Measurements from ENCODE around the gene MAST3. TPM values are rescaled to one million over a fixed set of nuclear protein-coding genes. Genes with fewer than 3 reads are reported as not detected.
A peak's percentile ranks its signal among the peaks of the same experiment; 100 is the strongest.

Gene MAST3
- total RNA-seq, 1 experiment from 2014 or later = 14.2 TPM

DNA sequence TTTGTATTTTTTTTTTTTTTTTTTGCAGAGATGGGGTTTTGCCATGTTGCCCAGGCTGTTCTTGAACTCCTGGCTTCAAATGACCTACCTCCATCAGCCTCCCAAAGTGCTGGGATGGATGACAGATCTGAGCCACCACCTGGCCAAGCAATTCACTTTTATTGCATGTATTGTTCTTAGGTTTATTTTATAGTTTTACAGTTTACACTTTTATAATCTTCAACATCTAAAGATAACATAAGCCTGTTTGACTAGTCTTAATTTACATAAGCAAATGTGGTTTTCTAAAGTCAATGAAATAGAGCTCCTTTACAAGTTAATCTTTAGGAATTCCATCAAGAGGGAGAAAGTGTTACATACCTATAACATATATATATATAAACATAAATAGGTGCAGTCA lies 86.0 kb downstream of the MAST3 start:
- POLR2A ChIA-PET = no interaction called here
- H3K4me1 ChIP-seq (ENCODE audit: control insufficient read depth in 1 of 2, insufficient read depth in 2 of 2, low read length in 2 of 2) = peaks cover 14 to 21% of the 10 kb centered on the region in 2 experiments
- intact Hi-C loops (cut with micrococcal nuclease) = no loop called here
- CTCF ChIA-PET = interaction anchor here (1.0 kb wide), 1 partner anchor 22 kb away, joined by 3 read pairs; no protein-coding TSS in a partner anchor
- no peaks in the 10 kb centered on the region for H3K36me3 ChIP-seq (ENCODE audit: control insufficient read depth in 1 of 2, insufficient read depth in 2 of 2, low read length in 2 of 2)
- no TSS peak for BruUV-seq (replicated peaks)
- H3K27ac ChIP-seq (ENCODE audit: low read depth, low read length) = no peak overlapping the region
- ATAC-seq (no peak), DNase-seq (ENCODE audit: low read depth, low spot score) (no peak)
- no peak overlapping the region for H3K9ac ChIP-seq (ENCODE audit: low read length)
- H4K20me1 ChIP-seq (ENCODE audit: insufficient read depth) = no peaks in the 10 kb centered on the region
- H3K27me3 ChIP-seq (ENCODE audit: insufficient read depth, low read length) = no peaks in the 10 kb centered on the region
- H3K9me3 ChIP-seq (ENCODE audit: control insufficient read depth in 1 of 2, insufficient read depth in 1 of 2, low read depth in 1 of 2, low read length in 2 of 2) = no peaks in the 10 kb centered on the region
- TF ChIP-seq ELF1 (IDR thresholded peaks at IDR 0.05; ENCODE audit: borderline replicate concordance, low read depth) (no peak), YY1 (IDR thresholded peaks at IDR 0.05; ENCODE audit: extremely low read depth, insufficient replicate concordance, low read depth, low read length) (no peak), SP1 (IDR thresholded peaks at IDR 0.05; ENCODE audit: low read depth) (no peak)
- H3K79me2 ChIP-seq (ENCODE audit: insufficient read depth, low read length) = no peaks in the 10 kb centered on the region
- H2AFZ ChIP-seq (ENCODE audit: low read depth, low read length, poor library complexity, severe bottlenecking) = no peak overlapping the region
- RAD21 ChIA-PET (ENCODE audit: low non-redundant PET in 1 of 2, low total read pairs in 2 of 2, uncharacterized antibody in 2 of 2, unreplicated experiment in 2 of 2) = no interaction called here
- no peaks in the 10 kb centered on the region for H3K9me2 ChIP-seq (ENCODE audit: insufficient read depth)
- no peak overlapping the region for H3K4me2 ChIP-seq (ENCODE audit: low read length)
- no peak overlapping the region for H3K4me3 ChIP-seq (replicated peaks in 1 of 2; ENCODE audit: low read depth in 1 of 2, low read length in 2 of 2)

DNA sequence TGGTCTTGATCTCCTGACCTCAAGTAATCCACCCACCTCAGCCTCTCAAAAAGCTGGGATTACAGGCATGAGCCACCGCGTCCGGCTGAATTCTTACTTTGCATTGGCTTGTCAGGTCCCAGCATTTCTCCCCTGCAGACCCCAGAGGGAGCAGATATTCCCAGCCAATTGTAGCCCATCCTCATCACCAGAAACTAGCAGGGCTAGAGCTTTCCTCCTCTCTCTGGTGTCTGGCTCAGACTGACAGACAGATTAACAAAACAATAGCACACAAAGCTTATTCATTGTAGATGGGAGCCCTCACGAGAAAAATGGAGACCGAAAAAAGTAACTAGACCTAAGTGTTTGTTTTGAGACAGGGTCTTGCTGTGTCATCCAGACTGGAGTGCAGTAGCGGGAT lies 88.0 kb downstream of the MAST3 start:
- Histone ChIP-seq H3K9ac (ENCODE audit: low read length) (no peak overlapping the region), H3K27me3 (ENCODE audit: insufficient read depth, low read length) (no peaks in the 10 kb centered on the region), H2AFZ (ENCODE audit: low read depth, low read length, poor library complexity, severe bottlenecking) (no peak overlapping the region), H3K9me3 (ENCODE audit: control insufficient read depth in 1 of 2, insufficient read depth in 1 of 2, low read depth in 1 of 2, low read length in 2 of 2) (no peaks in the 10 kb centered on the region), H3K79me2 (ENCODE audit: insufficient read depth, low read length) (no peaks in the 10 kb centered on the region), H3K36me3 (ENCODE audit: control insufficient read depth in 1 of 2, insufficient read depth in 2 of 2, low read length in 2 of 2) (no peaks in the 10 kb centered on the region), H3K4me1 (ENCODE audit: control insufficient read depth in 1 of 2, insufficient read depth in 2 of 2, low read length in 2 of 2) (peaks cover 14 to 21% of the 10 kb centered on the region in 2 experiments), H4K20me1 (ENCODE audit: insufficient read depth) (no peaks in the 10 kb centered on the region), H3K4me3 (replicated peaks in 1 of 2; ENCODE audit: low read depth in 1 of 2, low read length in 2 of 2) (no peak overlapping the region), H3K4me2 (ENCODE audit: low read length) (peak overlapping the region; percentile 42; the same call in 1 of the 2 replicates), H3K27ac (ENCODE audit: low read depth, low read length) (no peak overlapping the region), H3K9me2 (ENCODE audit: insufficient read depth) (no peaks in the 10 kb centered on the region)
- no TSS peak for BruUV-seq (replicated peaks)
- DNase-seq (ENCODE audit: low read depth, low spot score) (no peak), ATAC-seq (no peak)
- ChIA-PET POLR2A (no interaction called here), CTCF (no interaction called here), RAD21 (ENCODE audit: low non-redundant PET in 1 of 2, low total read pairs in 2 of 2, uncharacterized antibody in 2 of 2, unreplicated experiment in 2 of 2) (no interaction called here)
- intact Hi-C loops (cut with micrococcal nuclease) = no loop called here
- TF ChIP-seq CEBPB (IDR thresholded peaks at IDR 0.05; ENCODE audit: low read depth) = no peak
- TF ChIP-seq, protein P1, sequence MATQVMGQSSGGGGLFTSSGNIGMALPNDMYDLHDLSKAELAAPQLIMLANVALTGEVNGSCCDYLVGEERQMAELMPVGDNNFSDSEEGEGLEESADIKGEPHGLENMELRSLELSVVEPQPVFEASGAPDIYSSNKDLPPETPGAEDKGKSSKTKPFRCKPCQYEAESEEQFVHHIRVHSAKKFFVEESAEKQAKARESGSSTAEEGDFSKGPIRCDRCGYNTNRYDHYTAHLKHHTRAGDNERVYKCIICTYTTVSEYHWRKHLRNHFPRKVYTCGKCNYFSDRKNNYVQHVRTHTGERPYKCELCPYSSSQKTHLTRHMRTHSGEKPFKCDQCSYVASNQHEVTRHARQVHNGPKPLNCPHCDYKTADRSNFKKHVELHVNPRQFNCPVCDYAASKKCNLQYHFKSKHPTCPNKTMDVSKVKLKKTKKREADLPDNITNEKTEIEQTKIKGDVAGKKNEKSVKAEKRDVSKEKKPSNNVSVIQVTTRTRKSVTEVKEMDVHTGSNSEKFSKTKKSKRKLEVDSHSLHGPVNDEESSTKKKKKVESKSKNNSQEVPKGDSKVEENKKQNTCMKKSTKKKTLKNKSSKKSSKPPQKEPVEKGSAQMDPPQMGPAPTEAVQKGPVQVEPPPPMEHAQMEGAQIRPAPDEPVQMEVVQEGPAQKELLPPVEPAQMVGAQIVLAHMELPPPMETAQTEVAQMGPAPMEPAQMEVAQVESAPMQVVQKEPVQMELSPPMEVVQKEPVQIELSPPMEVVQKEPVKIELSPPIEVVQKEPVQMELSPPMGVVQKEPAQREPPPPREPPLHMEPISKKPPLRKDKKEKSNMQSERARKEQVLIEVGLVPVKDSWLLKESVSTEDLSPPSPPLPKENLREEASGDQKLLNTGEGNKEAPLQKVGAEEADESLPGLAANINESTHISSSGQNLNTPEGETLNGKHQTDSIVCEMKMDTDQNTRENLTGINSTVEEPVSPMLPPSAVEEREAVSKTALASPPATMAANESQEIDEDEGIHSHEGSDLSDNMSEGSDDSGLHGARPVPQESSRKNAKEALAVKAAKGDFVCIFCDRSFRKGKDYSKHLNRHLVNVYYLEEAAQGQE (IDR thresholded peaks at IDR 0.05; ENCODE audit: low read depth) = no peak
- no peak for TF ChIP-seq JUND (IDR thresholded peaks at IDR 0.05)

Data from HCT116 (cell line).